ENCODE data around the gene CRLF1. TPM values are rescaled to one million over a fixed set of nuclear protein-coding genes. Genes with fewer than 3 reads are reported as not detected.

The CRLF1 gene
- total and polyA plus RNA-seq, 5 donors from 2014 or later: 0.31 to 1.1 TPM; not detected in 3

DNA sequence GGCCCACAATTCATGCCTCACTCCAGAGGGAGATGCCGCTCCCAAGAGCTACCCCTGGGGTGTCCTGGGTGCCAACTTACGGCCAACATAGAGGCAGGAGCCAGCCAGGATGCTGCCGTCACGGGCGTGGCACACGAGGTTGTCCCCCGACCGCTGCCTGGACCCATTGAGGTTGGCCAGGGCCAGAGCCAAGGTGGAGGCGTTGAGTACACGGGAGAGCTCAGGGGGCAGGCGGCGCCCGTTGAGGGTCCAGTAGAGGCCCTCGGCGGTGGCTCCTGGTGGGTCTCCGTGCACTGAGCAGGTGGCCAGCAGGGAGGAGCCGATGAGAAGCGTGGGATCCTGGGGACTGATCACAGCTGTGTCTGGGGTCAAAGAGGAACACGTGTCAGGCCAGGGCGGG lies 7.1 kb downstream of the CRLF1 start:
- H3K9me3 Mint-ChIP-seq: peaks cover 0 to 2% (median 0%) of the 10 kb centered on the region in 7 donors
- ATAC-seq (ENCODE audit: low read depth in 2 of 2) (no peak), DNase-seq (no peak)
- Histone ChIP-seq H3K9me3 (ENCODE audit: control insufficient read depth in 2 of 2, low read length in 2 of 2) (no peaks in the 10 kb centered on the region), H3K4me1 (ENCODE audit: control insufficient read depth, insufficient read depth, low read length, poor library complexity, severe bottlenecking) (peaks cover 10% of the 10 kb centered on the region), H3K36me3 (ENCODE audit: control insufficient read depth, insufficient read depth, low read length) (no peaks in the 10 kb centered on the region), H3K4me3 (ENCODE audit: low read depth, low read length) (no peak overlapping the region), H3K27me3 (ENCODE audit: control insufficient read depth, insufficient read depth, low read length) (peaks cover 11% of the 10 kb centered on the region), H3K27ac (ENCODE audit: insufficient read depth, low read length, poor library complexity, severe bottlenecking) (no peak overlapping the region)
- H3K4me1 Mint-ChIP-seq: peaks cover 0 to 25% (median 9%) of the 10 kb centered on the region in 4 donors
- no peak overlapping the region for H3K4me3 Mint-ChIP-seq
- H3K36me3 Mint-ChIP-seq: peaks cover 3% of the 10 kb centered on the region
- H3K27me3 Mint-ChIP-seq: peaks cover 42% of the 10 kb centered on the region
- H3K27ac Mint-ChIP-seq: no peak overlapping the region

DNA sequence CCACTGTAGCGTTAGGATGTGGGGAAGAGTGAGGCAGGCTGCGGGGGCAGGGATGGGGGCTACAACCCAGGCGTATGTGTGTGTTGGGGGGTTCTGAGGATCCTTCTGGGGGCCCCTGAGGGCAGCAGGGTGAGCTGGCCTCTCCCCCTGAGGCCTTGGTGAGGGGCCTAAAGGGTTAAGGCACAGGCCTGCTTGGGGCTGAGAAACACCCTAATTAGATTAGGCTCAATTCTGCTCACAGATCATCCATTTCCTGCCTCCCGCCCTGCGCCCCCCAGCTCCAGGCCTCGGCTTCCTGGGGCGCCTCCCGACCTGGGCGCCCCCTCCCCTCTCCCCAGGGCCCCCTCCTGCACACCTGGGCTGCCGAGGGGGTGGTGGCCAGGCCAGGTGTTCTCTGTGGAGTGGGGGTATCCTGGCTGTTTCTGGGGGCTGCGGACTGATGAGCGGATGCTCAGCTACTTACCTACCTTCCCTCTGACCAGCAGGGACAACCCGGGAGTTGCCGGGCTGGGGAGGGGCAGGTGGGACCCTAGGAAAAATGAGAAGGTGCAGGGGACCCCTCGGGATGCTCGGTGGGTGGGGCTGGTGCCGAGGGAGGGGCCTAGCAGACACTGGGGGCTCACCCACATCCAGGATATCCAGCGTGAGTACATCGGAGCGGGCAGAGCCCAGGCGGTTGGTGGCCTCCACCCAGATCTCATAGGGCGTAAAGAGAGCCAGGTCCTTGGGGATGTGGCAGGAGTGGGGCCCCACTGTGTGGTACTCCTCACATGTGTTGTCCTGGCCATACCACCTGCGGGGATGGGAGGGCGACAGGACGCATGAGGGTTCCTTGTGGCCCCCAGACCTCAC lies 8.6 kb downstream of the CRLF1 start:
- H3K27ac Mint-ChIP-seq: no peak overlapping the region
- Histone ChIP-seq H3K36me3 (ENCODE audit: control insufficient read depth, insufficient read depth, low read length) (no peaks in the 10 kb centered on the region), H3K27me3 (ENCODE audit: control insufficient read depth, insufficient read depth, low read length) (peaks cover 4% of the 10 kb centered on the region), H3K4me1 (ENCODE audit: control insufficient read depth, insufficient read depth, low read length, poor library complexity, severe bottlenecking) (peaks cover 15% of the 10 kb centered on the region), H3K27ac (ENCODE audit: insufficient read depth, low read length, poor library complexity, severe bottlenecking) (no peak overlapping the region), H3K4me3 (ENCODE audit: low read depth, low read length) (no peak overlapping the region), H3K9me3 (ENCODE audit: control insufficient read depth in 2 of 2, low read length in 2 of 2) (no peaks in the 10 kb centered on the region)
- DNase-seq (no peak), ATAC-seq (ENCODE audit: low read depth in 2 of 2) (no peak)
- H3K36me3 Mint-ChIP-seq: peaks cover 2% of the 10 kb centered on the region
- peaks cover 0 to 2% (median 0%) of the 10 kb centered on the region in 7 donors for H3K9me3 Mint-ChIP-seq
- peaks cover 40% of the 10 kb centered on the region for H3K27me3 Mint-ChIP-seq
- H3K4me1 Mint-ChIP-seq: peaks cover 0 to 25% (median 9%) of the 10 kb centered on the region in 4 donors
- no peak overlapping the region for H3K4me3 Mint-ChIP-seq

DNA sequence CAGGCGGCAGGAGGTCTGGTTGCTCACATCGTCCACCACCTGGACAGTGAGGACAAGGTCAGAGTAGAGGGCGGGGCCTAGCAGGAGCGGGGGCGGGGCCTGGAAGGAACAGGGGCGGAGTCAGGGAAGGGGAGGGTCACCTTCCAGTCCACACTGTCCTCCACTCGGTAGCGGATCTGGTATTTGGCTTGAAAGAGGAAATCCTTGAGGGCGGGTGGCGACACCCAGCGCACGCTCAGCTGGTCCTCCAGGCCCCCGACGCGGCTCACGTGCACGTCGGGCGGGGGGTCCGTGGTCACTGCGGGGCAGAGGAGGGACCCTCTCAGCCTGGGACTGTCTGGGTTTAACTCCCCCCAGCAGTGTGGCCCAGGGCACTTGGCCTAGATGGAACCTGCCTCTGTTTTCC lies 9.8 kb downstream of the CRLF1 start:
- Mint-ChIP-seq H3K4me1 (peaks cover 0 to 23% (median 6%) of the 10 kb centered on the region in 4 donors), H3K27me3 (peaks cover 37% of the 10 kb centered on the region), H3K27ac (peak overlapping the region in 1 of 3 donors; percentile 58), H3K4me3 (peak overlapping the region in 1 of 4 donors; percentile 35), H3K36me3 (no peaks in the 10 kb centered on the region), H3K9me3 (peaks cover 0 to 2% (median 0%) of the 10 kb centered on the region in 7 donors)
- no peaks in the 10 kb centered on the region for H3K36me3 ChIP-seq (ENCODE audit: control insufficient read depth, insufficient read depth, low read length)
- no peak overlapping the region for H3K27ac ChIP-seq (ENCODE audit: insufficient read depth, low read length, poor library complexity, severe bottlenecking)
- DNase-seq: no peak
- H3K4me3 ChIP-seq (ENCODE audit: low read depth, low read length): no peak overlapping the region
- H3K4me1 ChIP-seq (ENCODE audit: control insufficient read depth, insufficient read depth, low read length, poor library complexity, severe bottlenecking): peaks cover 15% of the 10 kb centered on the region
- ATAC-seq (ENCODE audit: low read depth in 2 of 2): no peak
- H3K27me3 ChIP-seq (ENCODE audit: control insufficient read depth, insufficient read depth, low read length): peaks cover 1% of the 10 kb centered on the region
- H3K9me3 ChIP-seq (ENCODE audit: control insufficient read depth in 2 of 2, low read length in 2 of 2): no peaks in the 10 kb centered on the region

DNA sequence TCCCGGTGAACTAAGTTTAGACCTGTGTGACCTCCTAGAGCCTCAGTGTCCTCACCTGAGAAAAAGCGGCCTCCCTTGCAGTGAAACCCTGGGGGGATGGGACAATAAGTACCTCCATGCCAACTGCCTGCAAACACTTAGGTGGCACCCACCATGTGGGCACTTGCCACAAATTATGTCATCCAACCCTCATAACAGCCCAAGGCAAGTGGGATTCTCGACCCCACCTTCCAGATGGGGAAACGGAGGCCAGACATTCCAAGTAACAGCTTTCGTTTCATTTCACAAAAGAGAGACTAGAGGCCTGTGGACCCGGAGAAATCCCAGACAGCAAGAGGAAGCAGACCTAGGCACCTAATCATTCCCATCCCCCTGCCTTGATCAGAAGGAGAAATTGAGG lies 11.1 kb downstream of the CRLF1 start:
- Mint-ChIP-seq H3K27ac (peak overlapping the region in 1 of 3 donors; percentile 7), H3K9me3 (peaks cover 0 to 2% (median 0%) of the 10 kb centered on the region in 7 donors), H3K27me3 (peaks cover 26% of the 10 kb centered on the region), H3K4me1 (peaks cover 0 to 32% (median 8%) of the 10 kb centered on the region in 4 donors), H3K36me3 (no peaks in the 10 kb centered on the region), H3K4me3 (peak overlapping the region in 1 of 4 donors; percentile 31)
- Histone ChIP-seq H3K27ac (ENCODE audit: insufficient read depth, low read length, poor library complexity, severe bottlenecking) (no peak overlapping the region), H3K4me3 (ENCODE audit: low read depth, low read length) (no peak overlapping the region), H3K4me1 (ENCODE audit: control insufficient read depth, insufficient read depth, low read length, poor library complexity, severe bottlenecking) (peaks cover 17% of the 10 kb centered on the region), H3K9me3 (ENCODE audit: control insufficient read depth in 2 of 2, low read length in 2 of 2) (no peaks in the 10 kb centered on the region), H3K36me3 (ENCODE audit: control insufficient read depth, insufficient read depth, low read length) (peaks cover 6% of the 10 kb centered on the region), H3K27me3 (ENCODE audit: control insufficient read depth, insufficient read depth, low read length) (no peaks in the 10 kb centered on the region)
- DNase-seq: no peak
- no peak for ATAC-seq (ENCODE audit: low read depth in 2 of 2)

DNA sequence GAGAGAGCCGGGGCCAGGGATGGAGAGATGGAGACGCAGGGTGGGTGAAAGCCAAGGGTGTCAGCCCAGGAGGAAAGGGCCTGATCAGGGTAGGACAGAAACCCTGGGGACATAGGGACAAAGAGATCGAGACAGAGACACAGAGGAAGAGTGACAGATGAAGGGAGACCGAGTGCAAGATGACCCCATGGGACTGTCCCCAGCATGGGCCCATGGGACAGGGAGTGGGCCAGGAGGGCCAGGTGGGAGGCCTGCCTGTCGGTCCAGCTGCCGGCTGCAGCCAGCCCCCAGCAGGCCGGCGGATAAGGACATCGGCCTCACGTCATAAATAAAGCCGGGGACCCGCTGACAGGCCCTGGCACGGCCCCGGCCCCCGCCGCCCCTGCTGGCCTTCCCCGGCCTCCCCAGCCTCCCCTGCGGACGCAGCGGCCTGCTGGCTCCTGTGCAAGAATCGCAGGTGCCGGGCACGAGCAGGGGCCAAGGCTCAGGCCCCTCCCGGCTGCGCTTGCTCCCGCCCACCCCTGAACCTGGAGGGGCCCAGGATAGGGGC lies 11.7 kb downstream of the CRLF1 start:
- no peak for ATAC-seq (ENCODE audit: low read depth in 2 of 2)
- no peaks in the 10 kb centered on the region for H3K9me3 ChIP-seq (ENCODE audit: control insufficient read depth in 2 of 2, low read length in 2 of 2)

DNA sequence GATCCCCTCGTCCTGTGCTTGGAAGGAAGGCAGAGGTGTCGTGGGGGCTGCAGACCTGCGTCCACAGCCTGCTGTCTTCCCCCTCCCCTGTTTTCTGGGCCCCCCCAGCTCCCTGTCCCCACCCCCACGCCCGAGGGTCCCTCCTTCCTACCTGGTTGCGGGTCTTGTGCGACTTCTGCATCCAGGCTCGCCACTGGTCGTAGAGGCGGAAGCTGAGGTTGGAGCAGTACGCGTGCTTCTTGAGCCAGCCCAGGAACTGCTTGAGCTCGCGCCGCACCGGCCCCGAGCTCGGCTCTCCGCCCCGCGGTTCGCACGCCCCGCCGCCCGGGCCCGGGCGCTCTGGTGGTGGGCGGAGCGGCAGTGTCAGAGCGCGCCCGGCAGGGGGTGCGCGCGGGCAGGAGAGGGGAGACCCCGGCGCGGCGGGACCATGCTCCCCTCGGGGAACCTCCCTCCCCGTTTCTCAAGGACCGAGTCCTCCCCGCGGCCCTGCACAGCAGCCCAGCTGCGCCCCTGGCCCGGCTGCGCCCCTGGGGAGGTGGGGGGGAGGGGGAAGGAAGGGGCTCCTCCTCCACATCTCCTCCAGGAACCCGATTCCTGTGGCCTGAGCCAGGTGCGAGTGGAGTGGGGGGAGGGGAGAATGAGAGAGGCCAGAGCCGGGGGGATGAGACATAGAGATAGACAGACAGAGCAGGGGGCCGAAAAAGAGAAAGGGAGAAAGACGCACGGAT lies 12.3 kb downstream of the CRLF1 start:
- Histone ChIP-seq H3K36me3 (ENCODE audit: control insufficient read depth, insufficient read depth, low read length) (peaks cover 6% of the 10 kb centered on the region), H3K9me3 (ENCODE audit: control insufficient read depth in 2 of 2, low read length in 2 of 2) (no peaks in the 10 kb centered on the region), H3K4me3 (ENCODE audit: low read depth, low read length) (peak overlapping the region; percentile 53), H3K27ac (ENCODE audit: insufficient read depth, low read length, poor library complexity, severe bottlenecking) (peak overlapping the region; percentile 23), H3K27me3 (ENCODE audit: control insufficient read depth, insufficient read depth, low read length) (no peaks in the 10 kb centered on the region), H3K4me1 (ENCODE audit: control insufficient read depth, insufficient read depth, low read length, poor library complexity, severe bottlenecking) (peaks cover 30% of the 10 kb centered on the region)
- Mint-ChIP-seq H3K4me3 (peak overlapping the region in 2 of 4 donors; percentile 77 to 80), H3K36me3 (no peaks in the 10 kb centered on the region), H3K27me3 (peaks cover 18% of the 10 kb centered on the region), H3K4me1 (peaks cover 0 to 42% (median 12%) of the 10 kb centered on the region in 4 donors), H3K27ac (peak overlapping the region in 2 of 3 donors; percentile 67 to 75), H3K9me3 (peaks cover 0 to 2% (median 0%) of the 10 kb centered on the region in 7 donors)
- DNase-seq: peak; percentile 65 to 77 (median 68)
- ATAC-seq (ENCODE audit: low read depth in 2 of 2): peak; percentile 65 to 69

More for the DNA sequence above, 11.7 kb downstream of the CRLF1 start:
- H3K4me1 ChIP-seq (ENCODE audit: control insufficient read depth, insufficient read depth, low read length, poor library complexity, severe bottlenecking): peaks cover 23% of the 10 kb centered on the region
- Mint-ChIP-seq H3K4me1 (peaks cover 0 to 37% (median 10%) of the 10 kb centered on the region in 4 donors), H3K27me3 (peaks cover 21% of the 10 kb centered on the region), H3K9me3 (peaks cover 0 to 2% (median 0%) of the 10 kb centered on the region in 7 donors), H3K36me3 (no peaks in the 10 kb centered on the region), H3K27ac (peak overlapping the region in 2 of 3 donors; percentile 67 to 75), H3K4me3 (peak overlapping the region in 2 of 4 donors; percentile 77 to 80)
- peak overlapping the region; percentile 53 for H3K4me3 ChIP-seq (ENCODE audit: low read depth, low read length)
- H3K36me3 ChIP-seq (ENCODE audit: control insufficient read depth, insufficient read depth, low read length): peaks cover 6% of the 10 kb centered on the region
- DNase-seq: no peak
- peak overlapping the region; percentile 23 for H3K27ac ChIP-seq (ENCODE audit: insufficient read depth, low read length, poor library complexity, severe bottlenecking)
- H3K27me3 ChIP-seq (ENCODE audit: control insufficient read depth, insufficient read depth, low read length): no peaks in the 10 kb centered on the region

DNA sequence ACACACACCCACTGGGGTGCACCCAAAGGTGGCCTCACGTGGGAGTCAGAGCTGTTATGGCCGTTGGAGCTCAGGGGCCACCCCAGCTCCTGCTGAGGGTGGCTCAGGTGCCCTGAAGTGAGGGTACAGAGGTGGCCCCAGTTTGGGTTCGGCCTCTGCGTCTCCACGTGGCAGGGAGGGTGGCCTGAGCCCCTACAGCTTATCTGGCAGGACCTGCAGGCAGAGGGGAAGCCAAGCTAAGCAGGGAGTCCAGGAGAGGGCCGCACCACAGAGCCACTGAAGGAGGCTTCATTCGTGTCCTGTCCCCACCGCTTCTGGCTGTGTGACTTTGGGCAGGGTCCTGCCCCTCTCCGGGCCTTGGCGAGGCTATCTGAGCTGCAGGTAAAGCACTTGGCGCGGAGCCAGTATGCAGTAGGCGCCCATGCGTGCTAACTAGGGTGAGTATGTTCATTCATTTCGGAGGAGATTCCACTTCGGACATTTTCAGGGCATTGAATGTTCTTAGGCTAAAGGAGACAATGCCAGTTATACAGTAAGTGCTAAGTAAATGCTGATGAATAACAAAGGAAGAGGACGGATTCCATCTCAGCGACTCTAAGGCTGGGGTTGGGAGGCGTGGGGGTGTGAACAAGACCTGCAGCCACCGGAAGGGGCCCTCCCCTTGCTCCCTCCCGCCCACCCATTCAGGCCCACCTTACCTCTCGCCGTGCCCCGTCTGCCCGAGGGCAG lies 13.1 kb downstream of the CRLF1 start:
- H3K4me1 Mint-ChIP-seq: peaks cover under 1 to 42% (median 12%) of the 10 kb centered on the region in 4 donors
- H3K9me3 Mint-ChIP-seq: peaks cover 0 to 2% (median 0%) of the 10 kb centered on the region in 7 donors
- H3K36me3 Mint-ChIP-seq: no peaks in the 10 kb centered on the region
- H3K27ac Mint-ChIP-seq: peak overlapping the region in 2 of 3 donors; percentile 7 to 26
- ATAC-seq (ENCODE audit: low read depth in 2 of 2) (no peak), DNase-seq (no peak)
- Histone ChIP-seq H3K27me3 (ENCODE audit: control insufficient read depth, insufficient read depth, low read length) (no peaks in the 10 kb centered on the region), H3K9me3 (ENCODE audit: control insufficient read depth in 2 of 2, low read length in 2 of 2) (no peaks in the 10 kb centered on the region), H3K4me1 (ENCODE audit: control insufficient read depth, insufficient read depth, low read length, poor library complexity, severe bottlenecking) (peaks cover 33% of the 10 kb centered on the region), H3K27ac (ENCODE audit: insufficient read depth, low read length, poor library complexity, severe bottlenecking) (no peak overlapping the region), H3K4me3 (ENCODE audit: low read depth, low read length) (no peak overlapping the region), H3K36me3 (ENCODE audit: control insufficient read depth, insufficient read depth, low read length) (peaks cover 6% of the 10 kb centered on the region)
- peak overlapping the region; percentile 48 to 93 (median 65) for H3K4me3 Mint-ChIP-seq
- H3K27me3 Mint-ChIP-seq: peaks cover 16% of the 10 kb centered on the region
